ENCODE measurements around the gene MRPL16.

- TF ChIP-seq MYNN (tag by site-specific recombination; IDR thresholded peaks at IDR 0.05; ENCODE audit: borderline replicate concordance) (no peak), CTCF (tag by site-specific recombination; IDR thresholded peaks at IDR 0.05) (no peak), ZNF138 (tag by site-specific recombination; IDR thresholded peaks at IDR 0.05; ENCODE audit: borderline replicate concordance) (no peak), ZNF558 (tag by site-specific recombination; IDR thresholded peaks at IDR 0.05) (no peak), ZBTB10 (tag by site-specific recombination; IDR thresholded peaks at IDR 0.05) (no peak), ZNF510 (tag by site-specific recombination; IDR thresholded peaks at IDR 0.05; ENCODE audit: insufficient replicate concordance) (no peak), ZSCAN16 (tag by site-specific recombination; IDR thresholded peaks at IDR 0.05) (no peak), REST (tag by site-specific recombination; IDR thresholded peaks at IDR 0.05) (no peak), ZSCAN4 (tag by site-specific recombination; IDR thresholded peaks at IDR 0.05) (no peak)
Measured at GRCh38 chr11:59846556-59846955, 36.0 kb upstream of the MRPL16 start.

All from HEK293 (cell line).